ENCODE data around the gene SVBP. TPM values are rescaled to one million over a fixed set of nuclear protein-coding genes. Genes with fewer than 3 reads are reported as not detected.
"Not testable (repeated sequence)": the region's sequence is repeated elsewhere in the genome, so short reads cannot be mapped to it uniquely, and the experiment has no call there.

SVBP gene
- total RNA-seq, 2 experiments from 2014 or later: 19.8 to 20.6 TPM

DNA sequence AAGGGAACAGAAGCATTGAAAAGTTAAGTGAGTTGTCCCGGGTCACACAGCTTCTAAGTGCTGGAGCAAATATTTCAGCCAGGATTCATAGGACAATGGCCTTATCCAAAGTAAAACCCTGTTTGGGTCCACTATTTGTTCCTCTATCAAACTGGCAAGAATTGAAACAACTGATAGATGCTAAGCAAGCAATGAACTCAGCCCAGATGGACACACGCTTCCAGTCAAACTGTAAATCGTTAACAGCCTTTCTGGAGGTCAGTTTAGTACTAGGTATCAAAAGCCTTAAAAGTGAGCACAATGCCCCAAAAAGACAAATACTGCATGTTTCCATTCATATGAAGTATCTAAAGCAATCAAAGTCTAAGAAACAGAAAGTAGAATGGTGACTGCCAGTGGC lies 779 bp upstream of the SVBP start:
- Mint-ChIP-seq H3K9me3 (no peaks in the 10 kb centered on the region), H3K27me3 (no peaks in the 10 kb centered on the region), H3K36me3 (ENCODE audit: low read depth) (peaks cover 10% of the 10 kb centered on the region), H3K27ac (no peak overlapping the region), H3K4me1 (peaks cover 37% of the 10 kb centered on the region), H3K4me3 (peak overlapping the region; percentile 68)
- DNase-seq: no peak
- CTCF ChIA-PET: interaction anchor here (0.7 to 2.3 kb wide), 5 partner anchors 10 to 51 kb away, joined by 3 to 8 read pairs (median 4); partner anchors contain the start of genes C1orf50, P3H1 and ZNF691
- POLR2A ChIA-PET: interaction anchor here (0.9 kb wide), 1 partner anchor 28 kb away, joined by 5 read pairs; the partner anchor contains the start of gene ZNF691

- POLR2A ChIA-PET: interaction anchor here (0.9 kb wide), 1 partner anchor 29 kb away, joined by 5 read pairs; the partner anchor contains the start of gene ZNF691
- Mint-ChIP-seq H3K4me1 (peaks cover 32% of the 10 kb centered on the region), H3K27ac (peak overlapping the region; percentile 54), H3K27me3 (no peaks in the 10 kb centered on the region), H3K4me3 (peak overlapping the region; percentile 68), H3K9me3 (no peaks in the 10 kb centered on the region), H3K36me3 (ENCODE audit: low read depth) (peaks cover 8% of the 10 kb centered on the region)
- no peak for DNase-seq
- CTCF ChIA-PET: interaction anchor here (0.7 to 2.3 kb wide), 5 partner anchors 9 to 51 kb away, joined by 3 to 8 read pairs (median 4); partner anchors contain the start of genes C1orf50, P3H1 and ZNF691
Observed at GRCh38 chr1:42817440-42817767, 207 bp upstream of the SVBP start.

DNA sequence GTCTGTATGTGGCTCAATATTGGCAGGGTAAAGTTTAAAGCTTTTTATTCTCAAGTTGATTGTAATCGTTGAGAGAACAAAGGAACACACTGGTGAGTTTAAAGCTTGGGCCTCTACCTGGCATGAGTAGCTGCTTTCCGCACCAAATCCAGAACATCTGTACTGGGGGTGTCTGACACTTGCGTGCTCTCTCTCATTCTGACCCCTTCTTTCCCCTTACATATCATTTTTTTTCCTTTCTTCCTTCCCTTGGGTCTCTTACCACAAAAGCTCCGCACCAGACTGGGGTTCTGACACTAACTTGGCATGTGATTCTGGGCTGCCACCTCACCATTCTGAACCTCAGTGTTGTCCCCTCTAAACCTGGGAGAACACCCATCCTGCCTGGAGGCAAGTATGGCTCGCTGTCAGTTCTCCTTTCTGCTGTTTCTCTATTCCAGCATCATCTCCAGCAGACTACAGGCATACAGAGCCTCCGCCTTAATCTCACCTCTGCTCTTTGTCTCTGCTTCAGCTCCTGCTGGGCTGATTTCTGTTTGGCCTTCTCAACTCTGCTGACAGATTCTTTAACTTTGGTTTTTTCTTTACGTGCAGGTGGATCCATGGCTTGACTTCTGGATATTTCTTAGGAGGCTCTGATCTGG lies 1.1 kb downstream of the SVBP start:
- ChIA-PET POLR2A (no interaction called here), CTCF (interaction anchor here (0.5 to 2.3 kb wide), 6 partner anchors 11 to 99 kb away, joined by 4 to 8 read pairs (median 4); partner anchors contain the start of genes C1orf50 and P3H1)
- Mint-ChIP-seq H3K27me3 (no peaks in the 10 kb centered on the region), H3K4me1 (peaks cover 32% of the 10 kb centered on the region), H3K27ac (peak overlapping the region; percentile 86), H3K9me3 (no peaks in the 10 kb centered on the region), H3K4me3 (peak overlapping the region; percentile 76), H3K36me3 (ENCODE audit: low read depth) (peaks cover 8% of the 10 kb centered on the region)
- peak; percentile 18 for DNase-seq

GRCh38 chr1:42814815-42815214 lies 2.4 kb downstream of the SVBP start:
- CTCF ChIA-PET; H3K27ac Mint-ChIP-seq; H3K27me3 Mint-ChIP-seq; H3K9me3 Mint-ChIP-seq; H3K4me3 Mint-ChIP-seq; H3K36me3 Mint-ChIP-seq (ENCODE audit: low read depth); DNase-seq; POLR2A ChIA-PET: not testable (repeated sequence)
- peaks cover 25% of the 10 kb centered on the region for H3K4me1 Mint-ChIP-seq

GRCh38 chr1:42807056-42807668 lies 10.0 kb downstream of the SVBP start:
- Mint-ChIP-seq H3K36me3 (ENCODE audit: low read depth) (peaks cover 3% of the 10 kb centered on the region), H3K4me3 (no peak overlapping the region), H3K27me3 (no peaks in the 10 kb centered on the region), H3K4me1 (peaks cover 15% of the 10 kb centered on the region), H3K9me3 (no peaks in the 10 kb centered on the region), H3K27ac (peak overlapping the region; percentile 86)
- POLR2A ChIA-PET: interaction anchor here (0.6 to 0.7 kb wide), 2 partner anchors 27 to 1034 kb away, joined by 3 to 7 read pairs; no protein-coding TSS in a partner anchor
- CTCF ChIA-PET: interaction anchor here (0.7 to 1.4 kb wide), 2 partner anchors 24 to 39 kb away, joined by 3 to 4 read pairs; partner anchors contain the start of gene ZNF691
- no peak for DNase-seq

DNA sequence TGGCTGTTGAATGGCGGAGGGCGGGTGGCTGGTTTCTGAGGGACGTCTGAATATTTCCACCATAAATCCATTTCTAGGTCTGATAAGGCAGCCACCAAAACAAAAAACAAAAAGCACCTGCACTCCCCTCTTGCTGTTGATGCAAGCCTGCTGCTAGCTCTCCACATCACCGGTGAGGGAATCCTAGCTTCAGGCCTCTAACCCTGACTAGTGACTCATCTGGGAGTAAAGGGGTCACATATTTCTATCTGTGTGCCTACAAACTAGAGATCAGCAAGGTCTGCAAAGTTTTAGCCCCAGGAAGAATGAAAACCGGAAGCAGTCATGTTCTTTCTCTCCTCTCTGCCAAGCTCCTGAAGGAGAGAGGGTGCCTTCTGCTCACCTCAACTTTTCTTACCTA lies 10.6 kb downstream of the SVBP start:
- DNase-seq: no peak
- Mint-ChIP-seq H3K9me3 (no peaks in the 10 kb centered on the region), H3K4me3 (no peak overlapping the region), H3K27me3 (no peaks in the 10 kb centered on the region), H3K27ac (peak overlapping the region; percentile 33), H3K36me3 (ENCODE audit: low read depth) (peaks cover 3% of the 10 kb centered on the region), H3K4me1 (peaks cover 15% of the 10 kb centered on the region)
- ChIA-PET POLR2A (interaction anchor here (0.6 to 0.7 kb wide), 2 partner anchors 27 to 1035 kb away, joined by 3 to 7 read pairs; no protein-coding TSS in a partner anchor), CTCF (interaction anchor here (0.7 to 2.2 kb wide), 2 partner anchors 10 to 23 kb away, joined by 3 to 8 read pairs; partner anchors contain the start of genes ERMAP and SVBP)

DNA sequence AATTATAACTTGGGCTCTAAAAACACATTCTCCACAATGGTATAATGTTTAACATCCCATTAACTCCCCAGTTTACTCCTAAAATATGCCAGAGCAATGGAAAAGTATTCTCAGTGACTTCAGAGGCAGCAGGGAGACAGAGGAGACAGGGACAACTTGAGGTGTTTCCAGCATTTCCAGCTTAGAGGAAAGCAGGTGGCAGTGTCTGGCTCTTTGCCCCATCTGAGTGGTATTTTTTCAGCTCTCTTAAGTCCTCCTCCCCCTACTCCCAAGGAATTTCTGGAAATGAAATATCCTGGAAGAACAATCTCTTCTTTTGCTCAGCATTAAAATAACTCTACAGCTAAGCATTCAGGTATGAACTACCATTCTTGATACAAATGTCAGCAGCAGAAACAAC lies 11.0 kb downstream of the SVBP start:
- Mint-ChIP-seq H3K27me3 (no peaks in the 10 kb centered on the region), H3K9me3 (no peaks in the 10 kb centered on the region), H3K36me3 (ENCODE audit: low read depth) (peaks cover 3% of the 10 kb centered on the region), H3K4me3 (no peak overlapping the region), H3K4me1 (peaks cover 15% of the 10 kb centered on the region), H3K27ac (no peak overlapping the region)
- ChIA-PET POLR2A (interaction anchor here (0.7 kb wide), 1 partner anchor 1035 kb away, joined by 3 read pairs; no protein-coding TSS in a partner anchor), CTCF (interaction anchor here (2.2 kb wide), 1 partner anchor 10 kb away, joined by 8 read pairs; the partner anchor contains the start of genes ERMAP and SVBP)
- DNase-seq: no peak

DNA sequence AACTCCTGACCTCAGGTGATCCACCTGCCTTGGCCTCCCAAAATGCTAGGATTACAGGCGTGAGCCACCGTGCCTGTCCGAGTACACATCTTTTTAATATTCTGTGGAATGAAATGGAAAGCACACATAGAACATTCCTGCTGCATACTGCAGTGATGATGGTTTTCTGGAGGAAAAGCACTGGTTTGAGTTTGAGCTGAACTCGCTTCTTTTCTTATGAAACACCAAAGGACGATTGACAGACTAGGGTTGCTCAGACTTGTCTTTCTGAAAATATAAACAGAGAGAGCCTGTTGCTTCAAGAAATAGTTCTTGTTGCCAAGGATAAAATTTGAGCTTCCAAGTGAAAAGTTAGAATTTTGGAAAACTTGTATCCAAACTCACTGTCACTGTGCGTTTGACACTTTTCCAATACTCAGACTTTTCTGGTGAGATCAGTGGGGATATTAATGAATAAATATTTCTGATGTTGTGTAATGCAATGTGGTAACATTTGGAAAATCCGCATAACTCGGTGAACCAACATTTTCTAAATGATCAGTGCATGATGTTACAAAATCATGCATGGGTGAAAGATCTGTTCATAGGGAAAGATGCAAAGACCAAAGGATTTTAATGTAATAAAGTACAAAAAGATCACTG lies 15.2 kb downstream of the SVBP start:
- H3K27me3 Mint-ChIP-seq: peaks cover 6% of the 10 kb centered on the region
- CTCF ChIA-PET: interaction anchor here (1.1 kb wide), 1 partner anchor 19 kb away, joined by 3 read pairs; no protein-coding TSS in a partner anchor
- peaks cover 3% of the 10 kb centered on the region for H3K36me3 Mint-ChIP-seq (ENCODE audit: low read depth)
- H3K4me1 Mint-ChIP-seq: peaks cover 6% of the 10 kb centered on the region
- H3K4me3 Mint-ChIP-seq: no peak overlapping the region
- H3K27ac Mint-ChIP-seq: no peak overlapping the region
- no peaks in the 10 kb centered on the region for H3K9me3 Mint-ChIP-seq
- no peak for DNase-seq
- POLR2A ChIA-PET: no interaction called here

DNA sequence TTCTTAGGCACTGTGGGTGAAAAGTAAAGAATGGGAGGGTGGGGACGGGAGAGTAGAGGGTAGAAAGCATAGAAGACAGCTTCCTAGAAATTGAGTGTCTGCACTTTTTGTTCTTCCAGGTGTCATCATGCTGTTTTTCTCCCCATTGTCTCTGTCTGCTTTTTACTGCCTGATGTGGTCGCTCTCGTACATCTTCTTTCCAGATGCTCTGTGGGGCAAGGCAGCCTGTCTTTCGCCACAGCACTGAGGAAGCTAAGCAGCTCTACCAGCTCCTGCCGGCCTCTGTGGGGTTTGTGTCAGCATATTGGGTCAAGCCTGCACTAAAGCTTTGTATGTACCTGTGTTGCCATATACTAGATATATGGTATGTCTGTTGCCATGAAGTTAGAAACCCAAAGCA lies 19.2 kb downstream of the SVBP start:
- CTCF ChIA-PET: no interaction called here

DNA sequence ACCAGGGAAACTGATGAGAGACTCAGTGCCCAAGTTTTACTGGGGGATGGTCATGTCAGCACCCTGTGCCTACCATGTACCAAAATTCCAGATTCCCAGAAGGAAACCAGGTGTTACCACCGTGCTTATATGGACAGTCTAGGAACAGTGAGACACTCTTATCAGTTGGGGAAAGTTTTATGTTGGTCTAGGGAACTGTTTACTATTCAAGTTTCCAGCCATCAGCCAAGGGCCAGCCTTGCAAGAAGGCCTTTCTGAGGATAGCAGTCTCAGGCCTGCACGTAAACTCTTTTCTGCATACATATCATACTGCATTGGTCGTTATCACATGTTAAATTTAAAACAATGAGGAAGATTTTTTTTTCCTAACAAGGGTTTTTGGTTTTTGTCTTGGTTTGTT lies 19.8 kb downstream of the SVBP start:
- POLR2A ChIA-PET: no interaction called here
- CTCF ChIA-PET: no interaction called here
- peaks cover 10% of the 10 kb centered on the region for H3K27me3 Mint-ChIP-seq
- no peak for DNase-seq
- H3K9me3 Mint-ChIP-seq: no peaks in the 10 kb centered on the region
- H3K4me3 Mint-ChIP-seq: no peak overlapping the region
- H3K27ac Mint-ChIP-seq: no peak overlapping the region
- no peaks in the 10 kb centered on the region for H3K36me3 Mint-ChIP-seq (ENCODE audit: low read depth)
- no peaks in the 10 kb centered on the region for H3K4me1 Mint-ChIP-seq

More for the DNA sequence above, 19.2 kb downstream of the SVBP start:
- no peak overlapping the region for H3K4me3 Mint-ChIP-seq
- H3K27ac Mint-ChIP-seq: no peak overlapping the region
- H3K9me3 Mint-ChIP-seq: no peaks in the 10 kb centered on the region
- DNase-seq: no peak
- no peaks in the 10 kb centered on the region for H3K36me3 Mint-ChIP-seq (ENCODE audit: low read depth)
- peaks cover 10% of the 10 kb centered on the region for H3K27me3 Mint-ChIP-seq
- H3K4me1 Mint-ChIP-seq: no peaks in the 10 kb centered on the region
- POLR2A ChIA-PET: no interaction called here

DNA sequence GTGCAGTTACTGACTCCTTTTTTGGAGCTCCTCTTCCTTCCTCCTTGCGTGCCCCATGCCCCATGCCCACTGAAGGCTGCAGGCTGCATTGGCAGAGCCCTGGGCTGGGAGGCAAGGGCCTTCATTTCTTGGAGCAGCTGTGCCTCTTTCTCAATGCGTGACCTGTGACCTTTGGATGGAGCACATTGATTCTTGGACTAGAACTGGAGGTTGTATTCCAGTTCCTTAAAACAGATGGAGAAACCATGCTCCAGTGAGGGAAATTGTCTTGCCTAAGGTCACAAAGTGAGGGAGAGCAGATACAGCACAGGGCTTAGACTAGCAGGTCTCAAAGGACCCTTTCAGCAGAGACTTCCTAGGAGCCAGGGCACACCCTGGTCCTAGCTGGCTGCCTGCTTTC lies 23.4 kb downstream of the SVBP start:
- no peak overlapping the region for H3K4me3 Mint-ChIP-seq
- CTCF ChIA-PET: no interaction called here
- POLR2A ChIA-PET: no interaction called here

GRCh38 chr1:42788021-42788420 lies 29.2 kb downstream of the SVBP start:
- H3K27me3 Mint-ChIP-seq: no peaks in the 10 kb centered on the region
- peak overlapping the region; percentile 47 for H3K27ac Mint-ChIP-seq
- no peaks in the 10 kb centered on the region for H3K9me3 Mint-ChIP-seq
- no peak overlapping the region for H3K4me3 Mint-ChIP-seq
- POLR2A ChIA-PET: no interaction called here
- H3K36me3 Mint-ChIP-seq (ENCODE audit: low read depth): peaks cover 3% of the 10 kb centered on the region
- CTCF ChIA-PET: interaction anchor here (0.7 to 0.9 kb wide), 2 partner anchors 10 to 11 kb away, joined by 3 read pairs; no protein-coding TSS in a partner anchor
- no peak for DNase-seq
- peaks cover 21% of the 10 kb centered on the region for H3K4me1 Mint-ChIP-seq

More for the DNA sequence above, 23.4 kb downstream of the SVBP start:
- Mint-ChIP-seq H3K9me3 (no peaks in the 10 kb centered on the region), H3K27ac (no peak overlapping the region), H3K36me3 (ENCODE audit: low read depth) (no peaks in the 10 kb centered on the region), H3K27me3 (peaks cover 8% of the 10 kb centered on the region), H3K4me1 (no peaks in the 10 kb centered on the region)
- no peak for DNase-seq
